GM04504 (cell line): ENCODE measurements around the gene AGAP9.
"Not testable (repeated sequence)": the region's sequence is repeated elsewhere in the genome, so short reads cannot be mapped to it uniquely, and the experiment has no call there.

Source experiments
- DNase-seq: peaks from one replicate; pipeline ENCODE4 v3.0.0-alpha.2; 2012; ENCODE audit warnings: low read depth

Gene AGAP9

DNA sequence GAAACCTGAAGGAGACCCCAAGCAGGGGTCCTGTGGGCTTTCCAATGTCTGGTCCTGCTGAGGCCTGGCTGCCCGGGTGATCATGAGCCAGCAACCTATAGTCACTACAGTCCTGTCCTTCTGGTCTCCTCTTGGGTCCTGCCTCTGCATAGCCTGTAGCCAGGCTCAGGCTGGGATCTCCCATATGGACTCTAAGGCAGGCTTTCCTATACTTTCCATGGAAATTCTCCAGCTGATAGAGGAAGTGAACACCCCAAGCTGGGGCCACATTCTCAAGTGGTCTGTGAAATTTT is 66.0 kb downstream of the AGAP9 start:
- no peak for DNase-seq

DNA sequence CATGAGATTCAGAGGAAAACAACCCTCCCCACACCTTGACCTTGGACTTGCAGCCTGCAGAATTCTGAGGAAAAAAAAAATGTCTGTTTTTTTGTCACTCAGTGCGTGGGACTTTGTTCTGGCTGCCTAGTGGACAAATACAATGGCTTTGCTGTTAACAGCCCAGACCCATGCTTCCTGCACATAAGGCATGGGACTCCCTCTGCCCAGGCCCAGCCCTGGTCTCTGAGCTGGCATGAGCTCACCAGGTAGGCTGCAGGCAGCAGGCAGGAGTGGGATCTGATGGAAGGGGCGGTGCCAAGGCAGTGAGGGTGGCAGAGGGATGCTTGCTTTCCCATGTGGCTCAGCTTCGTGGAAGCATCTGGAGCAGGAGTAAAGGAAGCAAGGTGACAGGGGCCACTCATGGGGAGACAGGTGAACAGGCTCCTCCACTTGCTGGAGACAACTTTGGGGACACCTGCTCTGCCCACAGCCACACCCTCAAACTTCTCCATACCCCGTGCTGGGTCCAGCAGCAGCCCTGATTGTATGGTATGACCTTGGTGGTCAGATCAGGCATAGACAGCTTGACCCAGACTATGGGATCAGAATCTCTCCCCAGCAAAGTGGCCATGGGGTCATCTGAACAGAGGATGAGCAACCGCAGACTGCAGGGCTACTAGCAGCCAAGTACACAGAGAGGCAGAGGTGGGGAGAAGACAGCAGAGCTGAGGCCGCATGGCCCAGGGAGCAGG is 66.5 kb downstream of the AGAP9 start:
- DNase-seq: no peak

DNA sequence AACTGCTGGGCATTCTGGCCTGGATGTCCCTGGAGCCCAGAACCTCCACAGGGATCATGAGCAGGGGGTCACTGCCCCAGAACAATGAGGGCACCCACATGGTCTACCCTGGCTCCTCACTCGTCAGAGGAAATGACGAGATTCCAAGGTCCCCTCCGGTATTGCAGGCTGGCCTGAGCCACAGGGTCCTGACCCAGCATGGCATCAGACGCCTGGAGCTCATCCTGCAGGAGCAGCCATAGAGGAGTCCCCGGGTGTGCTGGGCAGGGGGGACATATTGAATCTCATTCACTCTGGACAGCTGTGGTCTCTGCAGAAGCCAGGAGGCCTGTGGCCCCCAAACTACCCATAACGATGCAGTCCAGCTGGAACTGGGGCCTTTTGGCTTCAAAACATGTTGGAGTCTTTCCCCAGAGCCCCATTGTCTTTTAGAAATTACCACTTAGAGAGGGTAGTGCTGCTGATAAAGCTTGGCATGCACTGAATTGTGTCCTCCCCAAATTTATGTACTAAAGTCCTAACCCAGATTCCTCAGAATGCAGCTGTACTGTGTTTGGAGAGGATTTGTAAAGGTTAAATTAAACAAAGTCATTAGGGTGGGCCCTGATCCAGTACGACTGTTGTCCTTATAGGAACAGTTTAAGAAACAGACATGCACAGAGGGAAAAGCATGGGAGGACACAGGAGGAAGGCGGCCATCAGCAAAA is 67.2 kb downstream of the AGAP9 start:
- DNase-seq: no peak

DNA sequence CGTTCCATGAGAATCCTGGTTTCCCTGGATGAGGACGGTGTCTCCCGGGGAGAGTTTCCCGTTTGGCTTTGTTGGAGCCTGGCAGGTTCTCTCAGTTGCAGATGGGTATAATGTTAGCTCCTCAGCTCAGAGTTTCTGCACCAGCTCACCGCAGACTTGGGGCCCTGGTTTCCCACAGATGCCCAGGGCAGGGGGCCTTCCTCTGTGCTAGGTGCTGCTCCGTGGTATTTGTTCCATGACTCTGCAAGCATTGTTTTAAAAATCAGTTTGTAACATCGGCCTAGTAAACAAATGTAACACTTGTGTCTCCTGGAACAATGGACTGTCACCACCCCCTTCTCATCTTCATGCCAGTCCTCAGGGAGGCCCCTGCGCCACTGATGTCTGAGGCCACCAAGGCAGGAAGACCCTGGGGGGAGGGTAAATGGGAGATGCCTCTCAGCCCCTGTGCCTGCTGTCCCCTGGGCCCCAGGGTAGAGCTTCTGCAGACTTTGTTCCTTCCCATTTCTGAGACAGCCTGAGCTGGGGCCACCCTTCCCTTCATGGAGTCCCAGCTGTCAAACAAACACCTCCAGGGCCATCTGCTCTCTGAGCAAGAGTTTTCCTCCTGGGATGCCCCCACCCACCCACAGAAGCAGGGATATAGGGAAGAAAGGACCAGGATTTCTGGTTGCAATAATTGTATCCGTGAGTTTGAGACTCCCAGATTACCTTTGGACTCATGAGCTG is 67.9 kb downstream of the AGAP9 start:
- not testable (repeated sequence) for DNase-seq

DNA sequence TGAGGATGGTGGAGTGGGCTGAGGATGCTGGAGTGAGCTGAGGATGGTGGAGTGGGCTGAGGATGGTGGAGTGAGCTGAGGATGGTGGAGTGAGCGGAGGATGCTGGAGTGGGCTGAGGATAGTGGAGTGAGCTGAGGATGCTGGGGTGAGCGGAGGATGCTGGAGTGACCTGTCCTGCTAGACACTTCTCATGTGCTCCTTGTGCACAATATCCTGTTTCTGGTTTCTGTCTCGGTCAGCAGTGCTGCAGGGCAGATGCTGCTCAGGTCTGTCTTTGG is 68.7 kb downstream of the AGAP9 start:
- DNase-seq: no peak

DNA sequence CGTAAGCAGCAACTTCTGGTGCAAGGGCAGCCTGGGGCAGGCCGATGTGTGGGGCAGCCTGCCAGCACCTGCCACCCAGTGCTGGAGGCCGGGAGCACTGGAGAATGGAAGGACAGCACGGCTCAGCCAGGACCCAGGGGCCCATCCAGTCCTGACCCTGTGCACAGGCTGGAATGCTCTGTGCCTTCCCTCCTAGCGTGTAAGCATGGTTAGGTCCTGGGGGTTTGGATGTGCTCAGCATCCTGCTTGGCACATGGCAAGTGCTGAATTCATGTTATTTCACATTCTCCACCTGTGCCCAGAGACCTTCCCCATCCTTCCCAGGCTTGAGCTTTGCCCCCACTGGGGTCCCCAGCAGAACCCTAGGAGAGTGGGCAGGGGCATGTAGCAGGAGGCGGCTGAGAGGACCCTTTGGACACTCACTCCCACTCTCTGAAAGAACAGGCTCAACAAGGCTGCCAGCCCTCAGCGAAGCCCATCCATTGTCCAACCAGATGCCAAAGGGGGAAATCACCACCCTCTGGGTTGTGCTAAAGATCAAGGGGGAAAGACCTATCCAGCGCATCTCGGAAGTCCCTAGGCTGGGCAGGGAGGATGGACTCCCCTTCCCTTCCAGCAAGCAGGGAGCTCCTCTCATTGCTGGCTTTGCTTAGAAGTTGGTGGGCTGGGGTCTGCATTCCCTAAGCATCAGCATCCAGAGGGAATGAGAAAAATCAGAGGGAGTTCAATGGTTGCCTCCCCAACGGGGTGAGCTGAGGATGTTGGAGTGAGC is 69.2 kb downstream of the AGAP9 start:
- no peak for DNase-seq

DNA sequence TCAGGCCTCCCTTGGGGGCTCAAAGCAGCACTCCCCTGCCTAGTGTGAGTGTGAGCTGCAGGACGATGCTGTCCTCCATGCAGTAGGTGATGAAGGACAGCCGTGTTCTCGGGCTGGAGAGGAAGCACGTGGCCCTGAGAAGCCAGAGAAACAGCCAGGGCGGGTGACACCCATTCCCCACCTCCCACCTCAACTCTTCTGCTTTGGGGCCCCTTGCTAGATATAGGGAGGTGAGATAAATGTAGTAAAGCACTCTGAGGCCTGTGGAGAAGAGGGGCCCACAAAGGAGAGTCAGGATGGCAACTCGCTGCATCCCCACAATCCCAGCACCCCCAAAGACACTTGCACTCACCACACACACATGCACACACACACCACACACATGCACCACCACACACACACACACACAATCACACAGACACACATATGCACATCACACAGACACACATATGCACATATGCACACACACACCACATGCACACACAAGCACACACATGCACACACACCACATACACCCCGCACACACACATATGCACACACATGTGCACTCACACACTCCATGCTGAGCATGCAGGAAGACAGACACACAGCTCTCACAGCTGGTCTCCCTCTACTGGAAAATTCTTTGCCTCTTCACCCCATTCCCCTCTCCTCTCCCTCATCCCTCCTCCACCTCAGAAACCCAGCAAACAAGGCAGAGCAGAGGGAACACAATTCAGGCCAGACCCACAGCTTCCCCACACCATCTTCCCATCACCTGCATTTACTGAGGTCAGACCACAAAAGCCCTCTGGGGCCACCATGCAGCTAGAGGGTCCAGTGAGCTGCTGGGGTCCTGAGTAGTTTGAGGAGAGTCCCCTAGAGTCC is 70.1 kb downstream of the AGAP9 start:
- DNase-seq: no peak

DNA sequence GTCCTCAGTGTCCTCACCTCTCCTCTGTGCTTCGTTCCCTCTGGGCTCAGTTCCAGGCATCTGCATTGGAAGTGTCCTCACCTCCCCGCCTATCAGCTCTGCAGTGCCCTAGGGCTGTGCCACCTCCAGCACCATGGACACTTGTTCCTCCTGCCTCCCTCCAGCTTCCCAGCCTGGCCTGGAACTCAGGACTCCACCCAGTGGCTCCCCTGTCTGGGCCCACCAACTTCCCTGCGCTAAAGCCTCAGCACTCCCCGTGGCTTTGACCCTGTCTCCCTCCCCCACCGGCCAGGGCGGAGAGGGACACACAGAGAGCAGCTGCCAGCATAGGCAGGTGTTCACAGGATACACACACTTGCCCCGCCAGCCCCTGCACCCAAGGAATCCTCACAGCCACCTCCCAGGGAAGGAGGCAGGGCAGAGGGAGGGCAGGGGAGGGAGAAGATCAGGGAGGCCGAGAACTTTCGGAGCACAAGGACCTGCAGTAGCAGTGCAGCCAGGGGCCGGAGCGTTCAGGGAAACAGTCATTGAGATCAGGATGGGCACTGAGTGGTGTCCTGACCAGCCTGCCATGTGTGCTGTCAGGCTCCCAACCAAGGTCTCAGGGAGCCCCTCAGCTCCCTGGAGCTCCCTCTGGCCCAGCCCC is 70.8 kb downstream of the AGAP9 start:
- DNase-seq: no peak

DNA sequence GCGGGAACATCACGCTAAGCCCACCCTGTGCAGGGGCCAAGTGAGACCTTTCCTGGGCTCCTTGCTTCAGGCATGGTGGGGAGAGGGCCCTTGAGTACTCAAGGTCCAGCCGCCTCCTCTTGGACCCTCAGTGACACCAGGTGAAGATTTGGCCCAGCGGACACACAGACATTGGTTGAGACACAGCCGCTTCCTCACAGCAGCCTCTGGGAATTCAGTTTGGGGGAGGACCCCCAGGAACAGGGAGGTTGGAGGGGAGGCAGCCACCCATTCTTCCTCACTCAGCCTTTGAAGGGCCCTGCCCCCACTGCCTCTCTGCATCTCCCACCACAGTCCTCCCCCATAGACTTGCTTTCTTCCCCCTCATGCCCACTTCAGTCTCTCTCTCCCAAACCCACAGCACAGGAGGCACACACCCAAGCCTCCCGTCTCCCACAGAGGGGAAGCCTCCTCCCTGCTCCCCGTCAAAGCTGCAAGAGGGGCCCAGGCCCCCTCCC is 71.4 kb downstream of the AGAP9 start:
- DNase-seq: no peak
